Measurements from ENCODE around the gene CST7.

DNA sequence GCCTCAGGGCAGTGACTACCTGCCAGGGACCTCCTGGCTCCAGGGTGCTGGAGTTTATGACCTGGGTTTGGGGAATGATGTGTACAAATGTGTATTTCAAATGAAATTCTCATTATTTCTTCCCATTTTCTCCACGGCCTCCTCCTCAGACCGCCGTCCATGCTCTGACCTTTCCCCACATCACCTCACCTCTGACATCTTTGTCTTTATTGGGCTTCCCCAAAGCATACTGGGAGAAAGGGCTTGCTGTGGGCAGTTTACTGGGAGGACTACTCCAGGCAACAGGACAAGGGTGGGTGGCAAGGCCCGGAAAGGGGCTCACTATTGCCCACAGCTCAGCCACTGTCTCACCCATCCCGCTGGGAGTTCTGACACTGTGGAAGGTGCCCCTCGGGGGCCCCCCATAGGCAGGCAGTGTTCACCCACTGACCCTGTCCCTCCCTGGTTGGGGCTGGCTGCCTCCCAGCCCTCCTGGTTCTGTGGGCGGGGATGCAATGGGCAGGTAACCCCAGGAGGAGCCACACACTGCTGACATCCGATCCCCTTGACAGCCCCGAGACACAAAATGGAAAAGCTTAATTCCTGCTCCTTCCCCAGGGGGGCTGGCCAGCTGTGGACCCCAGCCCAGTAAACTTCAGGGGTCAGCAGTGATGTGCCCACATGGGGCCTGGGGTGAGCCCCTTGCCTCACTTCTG lies 39.8 kb upstream of the CST7 start:
- TF ChIP-seq, protein P1, sequence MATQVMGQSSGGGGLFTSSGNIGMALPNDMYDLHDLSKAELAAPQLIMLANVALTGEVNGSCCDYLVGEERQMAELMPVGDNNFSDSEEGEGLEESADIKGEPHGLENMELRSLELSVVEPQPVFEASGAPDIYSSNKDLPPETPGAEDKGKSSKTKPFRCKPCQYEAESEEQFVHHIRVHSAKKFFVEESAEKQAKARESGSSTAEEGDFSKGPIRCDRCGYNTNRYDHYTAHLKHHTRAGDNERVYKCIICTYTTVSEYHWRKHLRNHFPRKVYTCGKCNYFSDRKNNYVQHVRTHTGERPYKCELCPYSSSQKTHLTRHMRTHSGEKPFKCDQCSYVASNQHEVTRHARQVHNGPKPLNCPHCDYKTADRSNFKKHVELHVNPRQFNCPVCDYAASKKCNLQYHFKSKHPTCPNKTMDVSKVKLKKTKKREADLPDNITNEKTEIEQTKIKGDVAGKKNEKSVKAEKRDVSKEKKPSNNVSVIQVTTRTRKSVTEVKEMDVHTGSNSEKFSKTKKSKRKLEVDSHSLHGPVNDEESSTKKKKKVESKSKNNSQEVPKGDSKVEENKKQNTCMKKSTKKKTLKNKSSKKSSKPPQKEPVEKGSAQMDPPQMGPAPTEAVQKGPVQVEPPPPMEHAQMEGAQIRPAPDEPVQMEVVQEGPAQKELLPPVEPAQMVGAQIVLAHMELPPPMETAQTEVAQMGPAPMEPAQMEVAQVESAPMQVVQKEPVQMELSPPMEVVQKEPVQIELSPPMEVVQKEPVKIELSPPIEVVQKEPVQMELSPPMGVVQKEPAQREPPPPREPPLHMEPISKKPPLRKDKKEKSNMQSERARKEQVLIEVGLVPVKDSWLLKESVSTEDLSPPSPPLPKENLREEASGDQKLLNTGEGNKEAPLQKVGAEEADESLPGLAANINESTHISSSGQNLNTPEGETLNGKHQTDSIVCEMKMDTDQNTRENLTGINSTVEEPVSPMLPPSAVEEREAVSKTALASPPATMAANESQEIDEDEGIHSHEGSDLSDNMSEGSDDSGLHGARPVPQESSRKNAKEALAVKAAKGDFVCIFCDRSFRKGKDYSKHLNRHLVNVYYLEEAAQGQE (IDR thresholded peaks at IDR 0.05; ENCODE audit: low read depth), result no peak
- TF ChIP-seq ZFX (IDR thresholded peaks at IDR 0.05) (no peak), RAD21 (IDR thresholded peaks at IDR 0.05; ENCODE audit: low read depth) (no peak), ZNF274 (IDR thresholded peaks at IDR 0.05; ENCODE audit: low read depth, low read length) (no peak)
- TF ChIP-seq, protein P2, sequence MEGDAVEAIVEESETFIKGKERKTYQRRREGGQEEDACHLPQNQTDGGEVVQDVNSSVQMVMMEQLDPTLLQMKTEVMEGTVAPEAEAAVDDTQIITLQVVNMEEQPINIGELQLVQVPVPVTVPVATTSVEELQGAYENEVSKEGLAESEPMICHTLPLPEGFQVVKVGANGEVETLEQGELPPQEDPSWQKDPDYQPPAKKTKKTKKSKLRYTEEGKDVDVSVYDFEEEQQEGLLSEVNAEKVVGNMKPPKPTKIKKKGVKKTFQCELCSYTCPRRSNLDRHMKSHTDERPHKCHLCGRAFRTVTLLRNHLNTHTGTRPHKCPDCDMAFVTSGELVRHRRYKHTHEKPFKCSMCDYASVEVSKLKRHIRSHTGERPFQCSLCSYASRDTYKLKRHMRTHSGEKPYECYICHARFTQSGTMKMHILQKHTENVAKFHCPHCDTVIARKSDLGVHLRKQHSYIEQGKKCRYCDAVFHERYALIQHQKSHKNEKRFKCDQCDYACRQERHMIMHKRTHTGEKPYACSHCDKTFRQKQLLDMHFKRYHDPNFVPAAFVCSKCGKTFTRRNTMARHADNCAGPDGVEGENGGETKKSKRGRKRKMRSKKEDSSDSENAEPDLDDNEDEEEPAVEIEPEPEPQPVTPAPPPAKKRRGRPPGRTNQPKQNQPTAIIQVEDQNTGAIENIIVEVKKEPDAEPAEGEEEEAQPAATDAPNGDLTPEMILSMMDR (IDR thresholded peaks at IDR 0.05 in 2 of 3, conservative IDR thresholded peaks at IDR 0.05 in 1 of 3; ENCODE audit: borderline replicate concordance in 1 of 3, insufficient read depth in 1 of 3, low read depth in 2 of 3, low read length in 2 of 3), result no peak
